ENCODE measurements around the gene SKIDA1. TPM values are rescaled to one million over a fixed set of nuclear protein-coding genes. Genes with fewer than 3 reads are reported as not detected.
A peak's percentile ranks its signal among the peaks of the same experiment; 100 is the strongest.

Gene SKIDA1
- total RNA-seq, 1 donor from 2014 or later, result 7.8 TPM

GRCh38 chr10:21524526-21525366, 736 bp downstream of the SKIDA1 start:
- H3K9ac ChIP-seq (ENCODE audit: low read length), result peak overlapping the region; percentile 90
- no peaks in the 10 kb centered on the region for H3K9me3 Mint-ChIP-seq (ENCODE audit: unreplicated experiment)
- DNase-seq (ENCODE audit: low read depth) (peak; percentile 66), FAIRE-seq (peak; percentile 37)
- no peaks in the 10 kb centered on the region for H4K20me1 ChIP-seq (ENCODE audit: insufficient read depth, low read length)
- peaks cover 24% of the 10 kb centered on the region for H3K4me1 ChIP-seq (ENCODE audit: insufficient read depth, low read length)
- TF ChIP-seq CTCF (IDR thresholded peaks at IDR 0.05; ENCODE audit: insufficient read depth, low read depth, low read length), result no peak
- TF ChIP-seq EZH2 (IDR thresholded peaks at IDR 0.05; ENCODE audit: insufficient read depth, low read length), result no peak
- no peaks in the 10 kb centered on the region for H3K9me3 ChIP-seq (ENCODE audit: insufficient read depth, low read depth, low read length)
- peak overlapping the region; percentile 75 for H2AFZ ChIP-seq (ENCODE audit: low read depth, low read length)
- H3K79me2 ChIP-seq (ENCODE audit: insufficient read depth, low read length), result peaks cover 6% of the 10 kb centered on the region
- H3K4me2 ChIP-seq (ENCODE audit: low read length), result peak overlapping the region; percentile 92
- H3K4me3 Mint-ChIP-seq (ENCODE audit: unreplicated experiment), result peak overlapping the region; percentile 88
- H3K27me3 Mint-ChIP-seq (ENCODE audit: low read depth, unreplicated experiment), result no peaks in the 10 kb centered on the region
- no peaks in the 10 kb centered on the region for H3K36me3 ChIP-seq (ENCODE audit: insufficient read depth, low read length)
- no peaks in the 10 kb centered on the region for H3K27me3 ChIP-seq (ENCODE audit: insufficient read depth, low read length)
- H3K36me3 Mint-ChIP-seq (ENCODE audit: low read depth, unreplicated experiment), result no peaks in the 10 kb centered on the region
- peaks cover 38% of the 10 kb centered on the region for H3K4me1 Mint-ChIP-seq (ENCODE audit: low read depth, unreplicated experiment)
- peak overlapping the region; percentile 69 for H3K4me3 ChIP-seq (ENCODE audit: insufficient read depth, low read depth, low read length)
- peak overlapping the region; percentile 91 for H3K27ac Mint-ChIP-seq (ENCODE audit: unreplicated experiment)
- peak overlapping the region; percentile 97 for H3K27ac ChIP-seq (ENCODE audit: low read depth, low read length)

- Histone ChIP-seq H2AFZ (ENCODE audit: low read depth, low read length) (no peak overlapping the region), H3K9ac (ENCODE audit: low read length) (peak overlapping the region; percentile 90)
Observed at GRCh38 chr10:21524131-21524525, 1.4 kb downstream of the SKIDA1 start.

More at GRCh38 chr10:21524131-21524525, 1.4 kb downstream of the SKIDA1 start:
- Histone ChIP-seq H3K36me3 (ENCODE audit: insufficient read depth, low read length) (no peaks in the 10 kb centered on the region), H3K27me3 (ENCODE audit: insufficient read depth, low read length) (no peaks in the 10 kb centered on the region), H3K4me3 (ENCODE audit: insufficient read depth, low read depth, low read length) (peak overlapping the region; percentile 69), H3K4me2 (ENCODE audit: low read length) (peak overlapping the region; percentile 92), H3K4me1 (ENCODE audit: insufficient read depth, low read length) (peaks cover 31% of the 10 kb centered on the region), H3K9me3 (ENCODE audit: insufficient read depth, low read depth, low read length) (no peaks in the 10 kb centered on the region), H3K79me2 (ENCODE audit: insufficient read depth, low read length) (peaks cover 12% of the 10 kb centered on the region), H3K27ac (ENCODE audit: low read depth, low read length) (peak overlapping the region; percentile 97), H4K20me1 (ENCODE audit: insufficient read depth, low read length) (no peaks in the 10 kb centered on the region)
- DNase-seq (ENCODE audit: low read depth) (no peak), FAIRE-seq (no peak)
- no peaks in the 10 kb centered on the region for H3K36me3 Mint-ChIP-seq (ENCODE audit: low read depth, unreplicated experiment)
- no peak for TF ChIP-seq EZH2 (IDR thresholded peaks at IDR 0.05; ENCODE audit: insufficient read depth, low read length)
- TF ChIP-seq CTCF (IDR thresholded peaks at IDR 0.05; ENCODE audit: insufficient read depth, low read depth, low read length), result no peak
- peak overlapping the region; percentile 93 for H3K27ac Mint-ChIP-seq (ENCODE audit: unreplicated experiment)
- no peaks in the 10 kb centered on the region for H3K27me3 Mint-ChIP-seq (ENCODE audit: low read depth, unreplicated experiment)
- peaks cover 40% of the 10 kb centered on the region for H3K4me1 Mint-ChIP-seq (ENCODE audit: low read depth, unreplicated experiment)
- H3K9me3 Mint-ChIP-seq (ENCODE audit: unreplicated experiment), result no peaks in the 10 kb centered on the region
- H3K4me3 Mint-ChIP-seq (ENCODE audit: unreplicated experiment), result peak overlapping the region; percentile 46

Data from astrocyte (in vitro differentiated cells and primary cell).